ENCODE measurements around the gene TNIP3. TPM values are rescaled to one million over a fixed set of nuclear protein-coding genes. Genes with fewer than 3 reads are reported as not detected.

Gene TNIP3
- total and polyA plus RNA-seq, 2 donors (not counting 1 experiment from before 2014, with no cell fraction given) = 0.50 to 0.51 TPM

- Histone ChIP-seq H3K27me3 (ENCODE audit: control insufficient read depth, insufficient read depth, low read length) (no peaks in the 10 kb centered on the region), H3K36me3 (ENCODE audit: control insufficient read depth, insufficient read depth, low read length) (no peaks in the 10 kb centered on the region), H3K4me3 (replicated peaks in 1 of 4; ENCODE audit: control extremely low read depth in 1 of 4, insufficient read depth in 1 of 4, low read depth in 3 of 4, low read length in 4 of 4) (peak overlapping the region; percentile 46 to 83 (median 48)), H3K4me2 (ENCODE audit: extremely low read depth, insufficient read depth, low read length) (peak overlapping the region; percentile 98), H3K9ac (ENCODE audit: insufficient read depth, low read length) (no peak overlapping the region), H3K4me1 (ENCODE audit: control insufficient read depth, extremely low read depth, insufficient read depth, low read length) (no peaks in the 10 kb centered on the region), H3K9me3 (ENCODE audit: control insufficient read depth, insufficient read depth, low read depth, low read length) (no peaks in the 10 kb centered on the region), H2AFZ (ENCODE audit: low read length) (peak overlapping the region; percentile 85), H4K20me1 (ENCODE audit: control insufficient read depth, extremely low read depth, insufficient read depth, low read length) (no peaks in the 10 kb centered on the region), H3K79me2 (ENCODE audit: control insufficient read depth, insufficient read depth, low read length) (no peaks in the 10 kb centered on the region), H3K27ac (ENCODE audit: insufficient read depth, low read length) (no peak overlapping the region)
- DNase-seq (ENCODE audit: low read depth in 2 of 2) = peak; percentile 42 to 71
- TF ChIP-seq EZH2 (IDR thresholded peaks at IDR 0.05; ENCODE audit: low read length, missing control alignments) (no peak), CTCF (conservative IDR thresholded peaks at IDR 0.05 in 1 of 2, IDR thresholded peaks at IDR 0.05 in 1 of 2; ENCODE audit: low read depth in 1 of 2, low read length in 2 of 2) (peak; percentile 75)
These were observed 28.4 kb upstream of the TNIP3 start for GRCh38 chr4:121192480-121192879.

GRCh38 chr4:121192013-121192412, 27.9 kb upstream of the TNIP3 start:
- no peak for TF ChIP-seq EZH2 (IDR thresholded peaks at IDR 0.05; ENCODE audit: low read length, missing control alignments)
- TF ChIP-seq CTCF (conservative IDR thresholded peaks at IDR 0.05 in 1 of 2, IDR thresholded peaks at IDR 0.05 in 1 of 2; ENCODE audit: low read depth in 1 of 2, low read length in 2 of 2) = no peak
- DNase-seq (ENCODE audit: low read depth in 2 of 2) = peak in 1 of 2 donors; percentile 73
- Histone ChIP-seq H3K27me3 (ENCODE audit: control insufficient read depth, insufficient read depth, low read length) (no peaks in the 10 kb centered on the region), H3K9ac (ENCODE audit: insufficient read depth, low read length) (no peak overlapping the region), H3K4me2 (ENCODE audit: extremely low read depth, insufficient read depth, low read length) (peak overlapping the region; percentile 98), H3K27ac (ENCODE audit: insufficient read depth, low read length) (no peak overlapping the region), H3K4me1 (ENCODE audit: control insufficient read depth, extremely low read depth, insufficient read depth, low read length) (no peaks in the 10 kb centered on the region), H3K4me3 (replicated peaks in 1 of 4; ENCODE audit: control extremely low read depth in 1 of 4, insufficient read depth in 1 of 4, low read depth in 3 of 4, low read length in 4 of 4) (peak overlapping the region; percentile 46 to 83 (median 48)), H3K36me3 (ENCODE audit: control insufficient read depth, insufficient read depth, low read length) (no peaks in the 10 kb centered on the region), H4K20me1 (ENCODE audit: control insufficient read depth, extremely low read depth, insufficient read depth, low read length) (no peaks in the 10 kb centered on the region), H3K9me3 (ENCODE audit: control insufficient read depth, insufficient read depth, low read depth, low read length) (no peaks in the 10 kb centered on the region), H3K79me2 (ENCODE audit: control insufficient read depth, insufficient read depth, low read length) (no peaks in the 10 kb centered on the region), H2AFZ (ENCODE audit: low read length) (peak overlapping the region; percentile 85)

DNA sequence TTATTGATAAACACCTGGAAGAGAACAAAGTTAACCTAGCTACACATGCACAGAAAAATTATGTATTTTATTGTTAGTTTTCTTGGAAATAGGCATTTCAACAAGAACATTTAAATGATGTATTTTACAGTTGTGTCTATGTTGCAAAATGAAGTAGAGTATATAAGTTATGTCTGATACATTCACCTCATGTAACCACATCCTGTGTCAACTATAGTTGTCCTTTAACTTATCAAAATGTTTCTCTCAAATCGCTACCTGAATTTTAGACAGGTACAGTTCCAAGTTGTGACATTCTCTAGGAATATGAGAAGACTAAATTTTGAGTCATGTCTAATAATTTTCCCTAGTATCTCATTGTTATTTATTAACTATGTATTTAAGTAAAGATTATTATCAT, 27.2 kb upstream of the TNIP3 start:
- no peak overlapping the region for H3K4me2 ChIP-seq (ENCODE audit: extremely low read depth, insufficient read depth, low read length)
- H3K27ac ChIP-seq (ENCODE audit: insufficient read depth, low read length) = no peak overlapping the region
- H3K36me3 ChIP-seq (ENCODE audit: control insufficient read depth, insufficient read depth, low read length) = no peaks in the 10 kb centered on the region
- no peak overlapping the region for H3K9ac ChIP-seq (ENCODE audit: insufficient read depth, low read length)
- no peaks in the 10 kb centered on the region for H3K79me2 ChIP-seq (ENCODE audit: control insufficient read depth, insufficient read depth, low read length)
- TF ChIP-seq EZH2 (IDR thresholded peaks at IDR 0.05; ENCODE audit: low read length, missing control alignments) (no peak), CTCF (conservative IDR thresholded peaks at IDR 0.05 in 1 of 2, IDR thresholded peaks at IDR 0.05 in 1 of 2; ENCODE audit: low read depth in 1 of 2, low read length in 2 of 2) (no peak)
- H3K27me3 ChIP-seq (ENCODE audit: control insufficient read depth, insufficient read depth, low read length) = no peaks in the 10 kb centered on the region
- H3K4me3 ChIP-seq (replicated peaks in 1 of 4; ENCODE audit: control extremely low read depth in 1 of 4, insufficient read depth in 1 of 4, low read depth in 3 of 4, low read length in 4 of 4) = no peak overlapping the region
- H3K4me1 ChIP-seq (ENCODE audit: control insufficient read depth, extremely low read depth, insufficient read depth, low read length) = no peaks in the 10 kb centered on the region
- no peak overlapping the region for H2AFZ ChIP-seq (ENCODE audit: low read length)
- no peaks in the 10 kb centered on the region for H3K9me3 ChIP-seq (ENCODE audit: control insufficient read depth, insufficient read depth, low read depth, low read length)
- H4K20me1 ChIP-seq (ENCODE audit: control insufficient read depth, extremely low read depth, insufficient read depth, low read length) = no peaks in the 10 kb centered on the region
- no peak for DNase-seq (ENCODE audit: low read depth in 2 of 2)
